Measurements from ENCODE around the gene IQSEC2. TPM values are rescaled to one million over a fixed set of nuclear protein-coding genes. Genes with fewer than 3 reads are reported as not detected.
A peak's percentile ranks its signal among the peaks of the same experiment; 100 is the strongest.

IQSEC2 gene
- total RNA-seq, 4 donors from 2014 or later: 20.4 to 31.8 (median 28.0) TPM

- TF ChIP-seq EP300 (IDR thresholded peaks at IDR 0.05) (no peak), CTCF (IDR thresholded peaks at IDR 0.05) (no peak), POLR2A (IDR thresholded peaks at IDR 0.05) (no peak)
- Histone ChIP-seq H3K27me3 (peaks cover 0 to 27% of the 10 kb centered on the region in 2 donors), H3K4me1 (peaks cover 0 to 7% (median 0%) of the 10 kb centered on the region in 4 donors), H3K4me3 (no peak overlapping the region), H3K27ac (no peak overlapping the region), H3K9me3 (no peaks in the 10 kb centered on the region), H3K36me3 (no peaks in the 10 kb centered on the region)
- no peak for DNase-seq (ENCODE audit: low spot score in 2 of 2)
- WGBS, 2 donors: 63 to 76% methylated on average over 5 of the region's 5 CpGs
Measured at GRCh38 chrX:53313728-53314105, 32.3 kb upstream of the IQSEC2 start.

- no peak overlapping the region for H3K4me3 ChIP-seq
- TF ChIP-seq CTCF (IDR thresholded peaks at IDR 0.05) (peak; percentile 42 to 81 (median 73)), POLR2A (IDR thresholded peaks at IDR 0.05) (no peak), EP300 (IDR thresholded peaks at IDR 0.05) (no peak)
- H3K27ac ChIP-seq: no peak overlapping the region
- WGBS, 2 donors: 7 to 8% methylated on average over 8 of the region's 8 CpGs
- H3K4me1 ChIP-seq: peaks cover 0 to 7% (median 0%) of the 10 kb centered on the region in 4 donors
- no peaks in the 10 kb centered on the region for H3K9me3 ChIP-seq
- peak; percentile 60 to 72 for DNase-seq (ENCODE audit: low spot score in 2 of 2)
- no peaks in the 10 kb centered on the region for H3K36me3 ChIP-seq
- H3K27me3 ChIP-seq: peaks cover 0 to 21% of the 10 kb centered on the region in 2 donors
Measured at GRCh38 chrX:53312946-53313727, 31.8 kb upstream of the IQSEC2 start.

- H3K27ac ChIP-seq: no peak overlapping the region
- H3K9me3 ChIP-seq: no peaks in the 10 kb centered on the region
- H3K36me3 ChIP-seq: no peaks in the 10 kb centered on the region
- TF ChIP-seq CTCF (IDR thresholded peaks at IDR 0.05) (no peak), EP300 (IDR thresholded peaks at IDR 0.05) (no peak), POLR2A (IDR thresholded peaks at IDR 0.05) (no peak)
- 80 to 89% methylated on average over 7 of the region's 7 CpGs for WGBS, 2 donors
- no peak for DNase-seq (ENCODE audit: low spot score in 2 of 2)
- no peaks in the 10 kb centered on the region for H3K4me1 ChIP-seq
- peaks cover 0 to 6% of the 10 kb centered on the region in 2 donors for H3K27me3 ChIP-seq
- H3K4me3 ChIP-seq: no peak overlapping the region
Measured at GRCh38 chrX:53309837-53310236, 28.5 kb upstream of the IQSEC2 start.

- Histone ChIP-seq H3K9me3 (no peaks in the 10 kb centered on the region), H3K36me3 (no peaks in the 10 kb centered on the region), H3K4me3 (no peak overlapping the region), H3K4me1 (no peaks in the 10 kb centered on the region), H3K27ac (no peak overlapping the region), H3K27me3 (peaks cover 0 to 6% of the 10 kb centered on the region in 2 donors)
- TF ChIP-seq EP300 (IDR thresholded peaks at IDR 0.05) (no peak), POLR2A (IDR thresholded peaks at IDR 0.05) (no peak), CTCF (IDR thresholded peaks at IDR 0.05) (no peak)
- WGBS, 2 donors: 89 to 95% methylated on average over 4 of the region's 4 CpGs
- DNase-seq (ENCODE audit: low spot score in 2 of 2): no peak
Measured at GRCh38 chrX:53308836-53309235, 27.5 kb upstream of the IQSEC2 start.
